Type B pancreatic cell (in vitro differentiated cells): Measurements from ENCODE around the gene TXNDC16. TPM values are rescaled to one million over a fixed set of nuclear protein-coding genes. Genes with fewer than 3 reads are reported as not detected.

ENCODE experiments used
- DNase-seq: peaks from one replicate; pipeline ENCODE4 v3.0.0; 2021; ENCODE audit warnings: mixed read lengths; ENCODE audit not compliant: unreplicated experiment; ENCODE audit errors: extremely low spot score
- H3K27ac Mint-ChIP-seq: 2 replicates; pipeline ENCODE4 v1.8.0; 2021; ENCODE audit warnings: mild to moderate bottlenecking, mixed read lengths
- H3K27me3 Mint-ChIP-seq: 2 replicates; pipeline ENCODE4 v1.8.0; 2021; ENCODE audit warnings: mixed read lengths
- H3K36me3 Mint-ChIP-seq: 2 replicates; pipeline ENCODE4 v1.8.0; 2021; ENCODE audit warnings: mixed read lengths
- H3K4me1 Mint-ChIP-seq: one replicate; pipeline ENCODE4 v1.8.0; 2021; ENCODE audit warnings: mixed read lengths; ENCODE audit not compliant: unreplicated experiment
- H3K4me3 Mint-ChIP-seq: 2 replicates; pipeline ENCODE4 v1.8.0; 2021; ENCODE audit warnings: mild to moderate bottlenecking, mixed read lengths
- H3K9me3 Mint-ChIP-seq: 2 replicates; pipeline ENCODE4 v1.8.0; 2021; ENCODE audit warnings: mixed read lengths
- total RNA-seq: library from RNA; stranded (reverse); gene quantifications from 2 replicates; pipeline ENCODE4 v1.2.1, GENCODE V29; 2021; ENCODE audit warnings: low replicate concordance
- TF ChIP-seq, protein P1 (sequence below): fragments of 200-600 bp; sonication (generic); conservative IDR thresholded peaks from 2 replicates; pipeline ENCODE4 v1.5.0; 2021; ENCODE audit warnings: antibody characterized with exemption, mild to moderate bottlenecking

TXNDC16 gene
- total RNA-seq, 1 donor from 2014 or later, result 17.2 TPM

DNA sequence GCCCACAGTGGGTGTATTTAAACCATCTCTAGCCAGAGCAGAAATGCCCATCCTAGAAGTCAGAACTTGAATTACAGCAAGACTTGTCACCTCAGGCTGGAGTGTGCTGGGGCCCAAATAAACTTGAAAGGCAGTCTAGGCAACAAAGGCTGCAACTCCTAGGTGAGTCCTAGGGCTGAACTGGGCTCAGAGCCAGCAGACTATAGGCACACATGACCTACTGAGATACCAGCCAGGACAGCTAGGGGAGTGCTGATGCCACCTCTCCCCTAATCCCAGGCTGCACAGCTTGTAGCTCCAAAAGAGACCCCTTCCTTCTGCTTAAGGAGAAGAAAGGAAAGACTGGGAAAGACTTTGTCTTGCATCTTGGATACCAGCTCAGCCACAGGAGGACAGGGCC is 106.0 kb downstream of the TXNDC16 start:
- TF ChIP-seq, protein P1, sequence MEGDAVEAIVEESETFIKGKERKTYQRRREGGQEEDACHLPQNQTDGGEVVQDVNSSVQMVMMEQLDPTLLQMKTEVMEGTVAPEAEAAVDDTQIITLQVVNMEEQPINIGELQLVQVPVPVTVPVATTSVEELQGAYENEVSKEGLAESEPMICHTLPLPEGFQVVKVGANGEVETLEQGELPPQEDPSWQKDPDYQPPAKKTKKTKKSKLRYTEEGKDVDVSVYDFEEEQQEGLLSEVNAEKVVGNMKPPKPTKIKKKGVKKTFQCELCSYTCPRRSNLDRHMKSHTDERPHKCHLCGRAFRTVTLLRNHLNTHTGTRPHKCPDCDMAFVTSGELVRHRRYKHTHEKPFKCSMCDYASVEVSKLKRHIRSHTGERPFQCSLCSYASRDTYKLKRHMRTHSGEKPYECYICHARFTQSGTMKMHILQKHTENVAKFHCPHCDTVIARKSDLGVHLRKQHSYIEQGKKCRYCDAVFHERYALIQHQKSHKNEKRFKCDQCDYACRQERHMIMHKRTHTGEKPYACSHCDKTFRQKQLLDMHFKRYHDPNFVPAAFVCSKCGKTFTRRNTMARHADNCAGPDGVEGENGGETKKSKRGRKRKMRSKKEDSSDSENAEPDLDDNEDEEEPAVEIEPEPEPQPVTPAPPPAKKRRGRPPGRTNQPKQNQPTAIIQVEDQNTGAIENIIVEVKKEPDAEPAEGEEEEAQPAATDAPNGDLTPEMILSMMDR, result no peak
- no peaks in the 10 kb centered on the region for H3K27me3 Mint-ChIP-seq
- no peak for DNase-seq

DNA sequence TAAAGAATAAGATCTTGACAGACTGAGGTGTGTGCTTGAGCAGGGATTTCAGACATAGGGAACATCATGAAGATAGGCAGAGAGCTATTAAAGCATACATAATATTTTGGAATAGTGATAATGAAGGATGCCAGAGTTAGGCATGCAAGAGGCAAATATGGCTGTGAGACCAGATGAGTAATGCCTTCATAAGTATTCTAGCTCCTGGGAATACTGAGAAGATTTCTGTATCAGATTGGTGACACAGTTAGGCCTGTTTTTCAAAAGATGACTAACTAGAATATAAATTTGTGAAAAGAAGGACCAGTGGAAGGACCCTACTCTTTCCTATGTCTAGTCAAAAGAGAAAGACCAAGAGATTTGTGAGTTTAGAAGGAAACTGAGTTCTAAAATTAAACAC is 108.8 kb downstream of the TXNDC16 start:
- DNase-seq, result no peak
- TF ChIP-seq, protein P1, result no peak

More for the DNA sequence above, 106.0 kb downstream of the TXNDC16 start:
- H3K9me3 Mint-ChIP-seq, result no peaks in the 10 kb centered on the region
- H3K4me3 Mint-ChIP-seq, result no peak overlapping the region
- no peak overlapping the region for H3K27ac Mint-ChIP-seq
- H3K36me3 Mint-ChIP-seq, result peaks cover 26% of the 10 kb centered on the region
- no peaks in the 10 kb centered on the region for H3K4me1 Mint-ChIP-seq

DNA sequence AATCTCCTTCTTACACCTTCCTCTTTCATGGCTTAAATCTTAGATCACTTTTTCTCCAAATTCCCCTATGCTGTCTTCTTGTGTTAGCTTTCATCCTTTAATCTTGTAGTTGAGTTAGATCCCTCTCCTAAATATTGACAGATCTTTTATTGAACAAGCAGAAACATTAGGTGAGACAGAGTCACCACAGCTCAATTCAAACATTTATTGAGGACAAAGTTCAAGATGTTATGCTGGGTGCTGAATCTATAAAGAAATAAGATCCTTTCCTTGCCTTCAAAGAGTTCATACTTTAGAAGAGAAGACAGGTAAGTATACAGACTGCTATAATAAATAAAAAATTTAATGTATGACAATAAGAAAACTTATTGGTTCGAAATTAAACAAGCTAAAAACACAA is 109.7 kb downstream of the TXNDC16 start:
- DNase-seq, result no peak
- Mint-ChIP-seq H3K36me3 (peaks cover 15% of the 10 kb centered on the region), H3K9me3 (no peaks in the 10 kb centered on the region), H3K27me3 (no peaks in the 10 kb centered on the region), H3K4me1 (no peaks in the 10 kb centered on the region), H3K4me3 (no peak overlapping the region), H3K27ac (no peak overlapping the region)
- TF ChIP-seq, protein P1, result no peak

More for the DNA sequence above, 108.8 kb downstream of the TXNDC16 start:
- Mint-ChIP-seq H3K27ac (no peak overlapping the region), H3K9me3 (no peaks in the 10 kb centered on the region), H3K4me3 (no peak overlapping the region), H3K4me1 (no peaks in the 10 kb centered on the region), H3K27me3 (no peaks in the 10 kb centered on the region), H3K36me3 (peaks cover 11% of the 10 kb centered on the region)

DNA sequence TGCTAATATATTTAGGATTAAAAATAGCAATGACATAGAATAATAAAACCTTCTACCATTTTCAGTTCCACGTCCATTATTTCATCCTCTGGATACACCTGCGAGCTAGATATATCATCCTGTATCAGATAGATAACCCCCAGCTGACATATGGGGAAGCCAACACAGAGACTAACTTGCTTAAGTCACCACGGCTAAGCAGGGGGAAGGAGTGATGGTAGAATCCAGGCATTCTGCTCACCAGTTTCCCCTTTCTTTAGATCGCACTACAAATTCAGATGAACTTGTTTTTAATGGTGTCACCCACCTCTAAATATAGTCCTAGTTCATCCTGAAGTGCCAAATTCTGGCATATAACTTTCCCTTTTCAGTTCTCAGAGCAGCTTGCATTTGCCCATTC is 110.1 kb downstream of the TXNDC16 start:
- TF ChIP-seq, protein P1, result no peak
- no peak overlapping the region for H3K4me3 Mint-ChIP-seq
- H3K27ac Mint-ChIP-seq, result no peak overlapping the region
- no peaks in the 10 kb centered on the region for H3K9me3 Mint-ChIP-seq
- H3K4me1 Mint-ChIP-seq, result no peaks in the 10 kb centered on the region
- H3K27me3 Mint-ChIP-seq, result no peaks in the 10 kb centered on the region
- no peak for DNase-seq
- peaks cover 18% of the 10 kb centered on the region for H3K36me3 Mint-ChIP-seq

DNA sequence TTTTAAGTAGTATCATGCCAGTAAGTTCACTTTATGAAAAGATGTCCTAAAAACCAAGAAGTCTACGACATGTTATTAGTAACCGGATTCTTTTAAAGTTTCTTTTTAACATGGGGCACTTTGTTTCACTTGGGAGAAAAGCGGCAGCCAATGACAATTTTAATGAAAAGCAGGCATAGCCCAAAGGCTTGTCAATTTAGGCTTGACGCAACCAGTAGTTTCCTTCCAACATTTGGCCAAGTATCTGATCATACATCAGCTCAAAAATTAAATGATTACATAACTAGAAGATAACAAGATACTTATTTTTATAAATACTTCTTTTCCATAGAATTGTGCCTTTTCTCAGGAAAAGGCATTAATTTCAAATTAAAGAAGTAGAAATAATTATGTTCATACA is 112.8 kb downstream of the TXNDC16 start:
- Mint-ChIP-seq H3K4me3 (no peak overlapping the region), H3K36me3 (peaks cover 22% of the 10 kb centered on the region), H3K9me3 (no peaks in the 10 kb centered on the region), H3K4me1 (no peaks in the 10 kb centered on the region), H3K27ac (no peak overlapping the region), H3K27me3 (no peaks in the 10 kb centered on the region)
- DNase-seq, result no peak
- TF ChIP-seq, protein P1, result no peak

DNA sequence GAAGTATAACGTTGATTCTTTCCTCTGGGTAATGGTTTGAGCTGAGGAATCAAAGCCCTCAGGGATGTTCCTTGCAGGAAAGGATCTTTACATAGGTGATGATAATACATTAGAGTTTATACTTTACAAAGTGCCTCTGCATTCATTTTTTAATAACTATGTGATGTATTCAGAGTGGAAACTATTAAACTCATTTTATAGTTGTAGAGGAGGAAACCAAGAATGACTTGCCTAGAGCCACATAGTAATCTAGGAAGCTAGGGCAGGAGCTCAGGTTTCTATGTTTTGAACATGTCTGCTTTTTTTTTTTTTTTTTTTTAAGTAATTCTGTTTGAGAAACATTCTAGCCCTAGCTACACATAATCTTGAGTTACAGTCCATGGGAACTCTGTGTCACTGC is 117.3 kb downstream of the TXNDC16 start:
- no peaks in the 10 kb centered on the region for H3K4me1 Mint-ChIP-seq

More for the DNA sequence above, 117.3 kb downstream of the TXNDC16 start:
- H3K9me3 Mint-ChIP-seq, result no peaks in the 10 kb centered on the region
- TF ChIP-seq, protein P1, result no peak
- DNase-seq, result no peak
- H3K27me3 Mint-ChIP-seq, result no peaks in the 10 kb centered on the region
- peaks cover 19% of the 10 kb centered on the region for H3K36me3 Mint-ChIP-seq
- no peak overlapping the region for H3K27ac Mint-ChIP-seq
- no peak overlapping the region for H3K4me3 Mint-ChIP-seq
